HG03565 (cell line): Measurements from ENCODE around the gene AOC3.
"Not testable (repeated sequence)": the region's sequence is repeated elsewhere in the genome, so short reads cannot be mapped to it uniquely, and the experiment has no call there.

ENCODE experiments used
- ATAC-seq: cut with Tn5 transposase; IDR thresholded peaks from one replicate; pipeline ENCODE4 v1.9.1; 2021; ENCODE audit warnings: mild to moderate bottlenecking, moderate library complexity; ENCODE audit not compliant: unreplicated experiment

AOC3 gene

DNA sequence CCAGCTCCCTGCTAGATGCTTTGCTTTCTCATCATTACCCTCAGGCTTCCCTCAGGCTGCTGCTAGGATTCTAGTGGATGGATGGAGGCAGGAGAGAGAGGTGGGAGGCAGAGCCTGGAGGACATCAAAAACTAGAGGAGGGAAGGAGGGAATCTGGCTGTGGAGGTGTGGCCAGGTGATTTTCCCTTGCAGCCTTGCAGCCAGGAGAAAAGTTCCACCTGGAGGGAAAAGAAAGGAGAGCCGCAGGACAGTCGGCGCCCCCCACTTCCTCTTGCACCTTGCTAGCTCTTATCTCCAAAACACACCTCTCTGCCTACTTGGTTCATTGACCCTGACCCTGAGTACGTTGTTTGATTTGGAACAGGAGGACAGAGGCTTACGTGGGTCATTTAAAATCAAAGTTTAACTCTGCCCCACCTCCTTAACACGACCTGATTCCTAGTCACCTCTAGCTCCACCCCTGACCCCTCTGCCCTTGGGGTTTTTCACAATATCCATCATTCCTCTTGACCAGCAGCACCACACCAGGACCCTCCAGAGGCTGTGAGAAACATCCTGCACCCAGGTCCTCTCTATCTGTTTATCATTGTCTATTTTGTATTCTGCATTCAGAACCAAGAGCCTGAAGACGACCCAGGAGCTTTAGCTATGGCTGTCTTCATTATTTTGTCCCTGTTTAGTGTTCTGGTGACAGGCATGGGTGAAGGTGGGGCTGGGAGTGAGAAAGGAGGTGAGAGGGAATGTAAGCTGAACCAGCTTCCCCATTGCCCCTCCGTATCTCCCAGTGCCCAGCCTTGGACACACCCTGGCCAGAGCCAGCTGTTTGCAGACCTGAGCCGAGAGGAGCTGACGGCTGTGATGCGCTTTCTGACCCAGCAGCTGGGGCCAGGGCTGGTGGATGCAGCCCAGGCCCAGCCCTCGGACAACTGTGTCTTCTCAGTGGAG, 15.9 kb downstream of the AOC3 start:
- ATAC-seq = no peak

DNA sequence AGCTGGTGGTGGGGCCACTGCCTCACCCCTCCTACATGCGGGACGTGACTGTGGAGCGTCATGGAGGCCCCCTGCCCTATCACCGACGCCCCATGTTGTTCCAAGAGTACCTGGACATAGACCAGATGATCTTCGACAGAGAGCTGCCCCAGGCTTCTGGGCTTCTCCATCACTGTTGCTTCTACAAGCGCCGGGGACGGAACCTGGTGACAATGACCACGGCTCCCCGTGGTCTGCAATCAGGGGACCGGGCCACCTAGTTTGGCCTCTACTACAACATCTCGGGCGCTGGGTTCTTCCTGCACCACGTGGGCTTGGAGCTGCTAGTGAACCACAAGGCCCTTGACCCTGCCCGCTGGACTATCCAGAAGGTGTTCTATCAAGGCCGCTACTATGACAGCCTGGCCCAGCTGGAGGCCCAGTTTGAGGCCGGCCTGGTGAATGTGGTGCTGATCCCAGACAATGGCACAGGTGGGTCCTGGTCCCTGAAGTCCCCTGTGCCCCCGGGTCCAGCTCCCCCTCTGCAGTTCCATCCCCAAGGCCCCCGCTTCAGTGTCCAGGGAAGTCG, 16.8 kb downstream of the AOC3 start:
- not testable (repeated sequence) for ATAC-seq

GRCh38 chr17:42868338-42868737, 17.3 kb downstream of the AOC3 start:
- ATAC-seq = no peak

- ATAC-seq = no peak
Measured at GRCh38 chr17:42871647-42872046, 20.6 kb downstream of the AOC3 start.

DNA sequence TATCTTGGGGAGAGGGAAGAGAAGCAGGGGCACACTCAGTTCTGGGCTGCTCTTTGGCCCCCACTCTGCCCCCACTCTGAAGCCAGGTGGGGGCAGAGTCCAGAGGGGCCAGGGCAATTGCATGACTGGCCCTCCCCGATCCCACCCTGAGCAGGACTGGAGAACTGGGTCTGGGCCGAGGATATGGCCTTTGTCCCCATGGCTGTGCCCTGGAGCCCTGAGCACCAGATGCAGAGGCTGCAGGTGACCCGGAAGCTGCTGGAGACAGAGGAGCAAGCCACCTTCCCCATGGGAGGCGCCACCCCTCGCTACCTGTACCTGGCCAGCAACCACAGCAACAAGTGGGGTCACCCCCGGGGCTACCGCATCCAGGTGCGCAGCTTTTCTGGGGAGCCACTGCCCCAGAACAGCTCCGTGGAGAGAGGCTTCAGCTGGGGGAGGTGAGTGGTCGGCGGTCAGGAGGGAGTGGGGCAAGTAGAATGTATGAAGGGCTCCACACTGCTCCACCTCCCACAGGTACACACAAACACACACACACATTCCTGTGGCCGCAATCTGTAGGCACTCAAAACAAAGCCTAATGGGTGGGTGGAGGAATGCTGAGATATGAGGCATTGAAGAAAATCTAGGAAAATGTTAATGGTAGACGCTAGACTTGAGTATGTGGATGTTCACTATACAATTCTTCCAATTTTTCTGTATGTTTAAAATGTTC, 21.4 kb downstream of the AOC3 start:
- no peak for ATAC-seq

GRCh38 chr17:42873315-42873714, 22.3 kb downstream of the AOC3 start:
- ATAC-seq = no peak

DNA sequence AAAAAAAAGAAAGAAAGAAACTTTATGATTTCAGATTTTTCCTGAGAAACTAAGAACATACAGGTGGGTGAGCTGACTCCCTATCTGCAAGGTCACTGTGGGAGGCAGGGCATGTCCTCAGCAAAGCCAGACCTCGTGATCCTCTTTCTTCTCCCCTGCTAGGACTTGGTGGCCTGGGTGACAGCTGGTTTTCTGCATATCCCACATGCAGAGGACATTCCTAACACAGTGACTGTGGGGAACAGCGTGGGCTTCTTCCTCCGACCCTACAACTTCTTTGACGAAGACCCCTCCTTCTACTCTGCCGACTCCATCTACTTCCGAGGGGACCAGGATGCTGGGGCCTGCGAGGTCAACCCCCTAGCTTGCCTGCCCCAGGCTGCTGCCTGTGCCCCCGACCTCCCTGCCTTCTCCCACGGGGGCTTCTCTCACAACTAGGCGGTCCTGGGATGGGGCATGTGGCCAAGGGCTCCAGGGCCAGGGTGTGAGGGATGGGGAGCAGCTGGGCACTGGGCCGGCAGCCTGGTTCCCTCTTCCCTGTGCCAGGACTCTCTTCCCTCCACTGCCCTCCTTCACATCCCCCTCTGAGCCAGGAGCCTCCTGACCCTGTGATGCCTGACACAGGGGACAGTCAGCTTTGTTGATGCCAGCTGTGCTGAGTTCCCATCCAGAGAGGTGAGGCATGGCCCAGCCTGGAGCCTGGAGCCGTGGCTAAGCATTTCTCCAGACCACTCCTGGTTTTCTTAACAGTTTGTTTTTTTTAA, 23.1 kb downstream of the AOC3 start:
- not testable (repeated sequence) for ATAC-seq

GRCh38 chr17:42877037-42877436, 26.0 kb downstream of the AOC3 start:
- no peak for ATAC-seq

- ATAC-seq = no peak
Measured at GRCh38 chr17:42878123-42878880, 27.3 kb downstream of the AOC3 start.

DNA sequence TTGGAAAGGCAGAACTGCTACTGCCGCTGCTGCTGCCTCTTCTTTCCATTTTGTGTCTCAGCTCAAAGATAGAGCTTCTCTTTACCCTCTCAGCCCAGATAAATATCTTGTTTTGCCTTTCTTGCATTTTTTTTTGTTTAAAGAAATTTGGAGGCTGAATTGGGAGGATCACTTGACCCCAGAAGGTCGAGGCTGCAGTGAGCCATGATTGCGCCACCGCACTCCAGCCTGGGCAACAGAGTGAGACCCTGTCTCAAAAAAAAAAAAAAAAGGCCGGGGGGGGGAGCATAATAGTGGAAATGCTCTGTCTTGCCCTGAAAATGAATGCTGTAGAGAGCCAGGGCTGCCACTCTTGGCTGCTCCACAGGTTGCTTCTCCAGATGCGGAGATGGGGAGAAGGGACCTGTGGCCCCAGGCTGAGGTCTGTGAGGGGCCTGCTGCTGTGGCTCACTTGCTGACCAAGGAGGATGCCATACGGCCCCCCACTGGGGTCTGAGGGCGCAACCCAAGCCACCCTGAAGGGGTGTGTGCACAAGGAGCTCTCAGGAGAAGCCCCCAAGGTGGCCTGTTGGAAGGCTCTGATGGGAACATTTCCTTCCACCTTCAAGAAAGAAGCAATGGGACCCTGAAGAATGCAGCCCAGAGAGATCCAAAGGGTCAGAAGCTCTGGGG, 28.1 kb downstream of the AOC3 start:
- ATAC-seq = no peak

DNA sequence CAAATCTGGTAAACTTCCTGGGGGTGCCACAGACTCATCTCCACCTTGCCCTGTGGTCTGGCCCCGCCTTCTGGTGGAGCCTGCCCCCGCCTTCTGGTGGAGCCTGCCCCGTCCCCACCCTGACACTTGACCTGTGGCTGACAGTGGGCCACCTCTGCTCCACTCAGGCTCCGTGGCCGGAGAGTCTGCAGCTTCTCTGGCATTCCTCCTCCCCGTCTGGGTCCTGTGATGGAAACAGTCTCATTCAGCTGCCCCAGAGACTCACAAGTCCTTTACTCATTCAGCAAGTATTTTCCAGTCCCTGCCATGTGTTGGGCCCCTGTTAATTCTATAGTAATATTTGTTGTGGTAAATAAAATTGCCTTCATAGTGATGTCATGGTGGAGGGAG, 28.6 kb downstream of the AOC3 start:
- ATAC-seq = no peak

DNA sequence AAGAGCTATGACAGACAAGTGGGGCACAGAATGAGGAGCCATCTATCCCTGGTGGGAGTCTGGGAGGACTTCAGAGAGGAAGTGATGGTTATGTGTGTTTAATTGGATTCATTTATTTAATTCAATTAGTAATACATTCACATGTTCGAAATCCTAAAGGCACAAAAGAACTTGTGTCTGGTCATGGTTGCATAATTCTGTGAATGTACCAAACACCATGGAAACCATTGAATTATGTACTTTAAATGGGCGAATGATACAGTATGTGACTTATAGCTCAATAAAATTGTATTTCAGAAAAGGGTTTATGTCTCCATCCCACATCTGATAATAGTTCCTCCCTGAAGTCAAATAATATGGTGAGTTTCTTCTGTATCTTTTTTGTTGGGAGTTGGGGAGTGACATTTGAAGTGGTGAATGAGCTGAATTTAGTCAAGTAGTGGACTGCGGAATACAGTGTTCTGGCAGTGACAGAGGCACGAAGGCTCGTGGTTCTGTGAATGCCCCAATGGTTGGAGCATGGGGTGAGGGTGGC, 29.8 kb downstream of the AOC3 start:
- no peak for ATAC-seq

DNA sequence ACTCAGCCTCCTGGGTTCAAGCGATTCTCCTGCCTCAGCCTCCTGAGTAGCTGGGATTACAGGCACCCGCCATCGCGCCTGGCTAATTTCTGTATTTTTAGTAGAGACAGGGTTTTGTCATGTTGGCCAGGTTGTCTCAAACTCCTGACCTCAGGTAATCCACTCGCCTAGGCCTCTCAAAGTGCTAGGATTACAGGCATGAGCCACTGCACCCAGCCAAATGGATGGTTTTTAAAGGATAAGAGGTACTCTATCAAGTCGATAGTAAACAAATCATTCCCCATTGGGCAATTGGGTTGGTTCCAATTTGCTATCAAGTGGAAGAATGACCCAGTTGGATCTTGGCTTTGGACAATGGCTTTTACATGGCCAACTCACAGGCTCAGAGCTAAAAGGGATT, 30.7 kb downstream of the AOC3 start:
- ATAC-seq = not testable (repeated sequence)

- ATAC-seq = no peak
Measured at GRCh38 chr17:42882166-42882565, 31.2 kb downstream of the AOC3 start.

GRCh38 chr17:42883802-42884558, 33.0 kb downstream of the AOC3 start:
- no peak for ATAC-seq

DNA sequence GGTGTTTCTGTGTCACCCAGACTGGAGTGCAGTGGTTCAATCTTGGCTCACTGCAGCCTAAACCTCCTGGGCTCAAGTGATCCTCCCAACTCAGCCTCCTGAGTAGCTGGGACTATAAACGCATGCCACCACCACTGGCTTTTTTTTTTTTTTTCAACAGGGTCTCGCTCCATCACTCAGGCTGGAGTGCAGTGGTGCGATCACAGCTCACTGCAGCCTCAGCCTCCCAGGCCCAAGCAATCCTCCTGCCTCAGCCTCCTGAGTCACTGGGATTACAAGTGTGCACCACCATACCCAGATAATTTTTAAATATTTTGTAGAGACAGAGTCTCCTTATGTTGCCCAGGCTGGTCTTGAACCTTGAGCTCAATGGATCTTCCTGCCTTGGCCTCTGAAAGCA, 34.8 kb downstream of the AOC3 start:
- ATAC-seq = not testable (repeated sequence)

DNA sequence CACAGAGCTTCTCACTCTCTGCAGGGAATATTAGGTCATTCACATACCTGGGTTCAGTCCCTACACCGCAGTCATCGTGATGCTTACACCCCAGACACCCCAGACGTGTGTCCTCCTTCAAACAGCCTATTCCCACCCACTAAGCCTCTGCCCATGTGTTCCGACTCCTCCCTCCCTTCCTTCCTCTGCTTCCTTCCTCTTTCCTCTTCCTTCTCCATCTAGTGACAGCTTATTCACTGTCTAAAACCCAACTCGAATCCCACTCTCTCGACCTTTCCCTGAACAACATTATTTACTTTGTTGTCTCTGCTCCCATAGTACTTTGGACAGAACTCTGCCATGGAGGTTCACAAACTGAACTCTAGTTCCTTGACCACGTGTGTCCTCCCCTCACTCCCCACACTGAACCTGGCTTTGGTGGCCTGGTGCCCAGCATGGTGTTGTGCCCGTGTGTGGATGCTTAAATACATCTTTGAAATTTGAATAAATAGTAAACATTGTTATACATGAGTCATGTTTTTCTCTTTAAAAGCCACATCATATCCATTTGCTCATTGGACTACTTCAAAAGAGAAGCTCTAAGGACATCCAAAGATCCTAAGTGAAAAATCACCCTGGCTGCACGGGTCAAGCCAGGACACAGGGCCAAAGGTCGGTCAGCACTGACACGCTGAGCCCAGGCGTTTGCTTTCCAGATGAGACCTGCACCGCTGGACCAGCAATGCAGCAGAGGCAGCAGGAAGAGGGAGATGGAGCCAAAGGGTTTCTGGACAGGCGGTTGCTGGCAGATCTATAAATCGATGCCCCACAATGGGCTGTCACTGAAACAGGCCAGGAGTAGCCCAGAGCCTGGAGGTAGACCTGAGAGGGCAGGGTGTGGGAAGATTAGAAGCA, 35.5 kb downstream of the AOC3 start:
- ATAC-seq = no peak

- no peak for ATAC-seq
Measured at GRCh38 chr17:42889809-42890208, 38.8 kb downstream of the AOC3 start.
